Measurements from ENCODE around the gene AFF3.

DNA sequence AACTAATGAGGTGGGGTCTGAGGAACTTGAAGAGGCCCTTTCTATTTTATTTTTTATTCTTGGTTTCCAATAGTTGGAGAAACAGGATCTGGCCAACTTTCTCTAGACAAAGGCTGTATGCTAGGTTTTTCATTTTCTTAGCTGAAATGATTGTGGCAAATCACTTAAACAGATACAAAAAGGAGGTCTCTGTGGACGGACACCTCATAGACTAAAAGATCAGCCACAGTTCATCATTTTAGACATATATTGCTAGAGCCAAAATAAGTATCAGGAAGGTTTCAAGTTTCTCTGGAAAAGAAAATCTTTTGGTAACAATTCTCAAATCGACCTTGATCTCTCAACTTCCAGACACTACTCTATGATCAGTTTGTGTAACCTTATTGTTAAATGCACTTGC lies 428.0 kb downstream of the AFF3 start:
- TF ChIP-seq, protein P1, sequence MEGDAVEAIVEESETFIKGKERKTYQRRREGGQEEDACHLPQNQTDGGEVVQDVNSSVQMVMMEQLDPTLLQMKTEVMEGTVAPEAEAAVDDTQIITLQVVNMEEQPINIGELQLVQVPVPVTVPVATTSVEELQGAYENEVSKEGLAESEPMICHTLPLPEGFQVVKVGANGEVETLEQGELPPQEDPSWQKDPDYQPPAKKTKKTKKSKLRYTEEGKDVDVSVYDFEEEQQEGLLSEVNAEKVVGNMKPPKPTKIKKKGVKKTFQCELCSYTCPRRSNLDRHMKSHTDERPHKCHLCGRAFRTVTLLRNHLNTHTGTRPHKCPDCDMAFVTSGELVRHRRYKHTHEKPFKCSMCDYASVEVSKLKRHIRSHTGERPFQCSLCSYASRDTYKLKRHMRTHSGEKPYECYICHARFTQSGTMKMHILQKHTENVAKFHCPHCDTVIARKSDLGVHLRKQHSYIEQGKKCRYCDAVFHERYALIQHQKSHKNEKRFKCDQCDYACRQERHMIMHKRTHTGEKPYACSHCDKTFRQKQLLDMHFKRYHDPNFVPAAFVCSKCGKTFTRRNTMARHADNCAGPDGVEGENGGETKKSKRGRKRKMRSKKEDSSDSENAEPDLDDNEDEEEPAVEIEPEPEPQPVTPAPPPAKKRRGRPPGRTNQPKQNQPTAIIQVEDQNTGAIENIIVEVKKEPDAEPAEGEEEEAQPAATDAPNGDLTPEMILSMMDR (IDR thresholded peaks at IDR 0.05) = no peak
- TF ChIP-seq POLR2A (IDR thresholded peaks at IDR 0.05) = no peak

Measured in uterus (tissue), 2 donors.